CD14-positive monocyte (primary cell): ENCODE data around the gene HS3ST6. TPM values are rescaled to one million over a fixed set of nuclear protein-coding genes. Genes with fewer than 3 reads are reported as not detected.
"Not testable (repeated sequence)": the region's sequence is repeated elsewhere in the genome, so short reads cannot be mapped to it uniquely, and the experiment has no call there.

Source experiments
- DNase-seq, 3 donors: peaks; one replicate each; pipeline ENCODE4 v3.0.0-alpha.2; 2011 to 2022
- H2AFZ ChIP-seq: 2 replicates; pipeline ENCODE4 v1.6.0; 2012; ENCODE audit warnings: mild to moderate bottlenecking, low read depth, low read length, inconsistent platforms; ENCODE audit not compliant: insufficient read depth, poor library complexity, severe bottlenecking
- H3K27ac ChIP-seq, 2 donors: 1 replicate in 1 of 2; 2 replicates in 1 of 2; pipeline ENCODE4 v1.5.1; 2012 to 2013; ENCODE audit warnings: low read length in 2 of 2, control low read depth in 1 of 2, inconsistent platforms in 1 of 2, low read depth in 1 of 2, mild to moderate bottlenecking in 1 of 2
- H3K27me3 ChIP-seq, 2 donors: one replicate each; pipeline versions ENCODE4 v1.6.0 to v1.6.1; 2011 to 2013; ENCODE audit warnings: low read length in 2 of 2; ENCODE audit not compliant: control insufficient read depth in 2 of 2, insufficient read depth in 2 of 2
- H3K36me3 ChIP-seq, 2 donors: replicated peaks in 1 of 2; 1 replicate in 1 of 2; 2 replicates in 1 of 2; pipeline versions ENCODE4 v1.5.1 to v1.6.1; 2012 to 2013; ENCODE audit warnings: low read length in 2 of 2, control low read depth in 1 of 2, inconsistent platforms in 1 of 2, mild to moderate bottlenecking in 1 of 2; ENCODE audit not compliant: insufficient read depth in 2 of 2, control insufficient read depth in 1 of 2
- H3K4me1 ChIP-seq, 2 donors: 1 replicate in 1 of 2; 2 replicates in 1 of 2; pipeline versions ENCODE4 v1.5.1 to v1.6.1; 2012 to 2013; ENCODE audit warnings: low read length in 2 of 2, control low read depth in 1 of 2, inconsistent platforms in 1 of 2, mild to moderate bottlenecking in 1 of 2, moderate library complexity in 1 of 2; ENCODE audit not compliant: insufficient read depth in 2 of 2, control insufficient read depth in 1 of 2
- H3K4me2 ChIP-seq: replicated peaks from 2 replicates; pipeline ENCODE3; 2012; ENCODE audit warnings: low read length, moderate library complexity, mild to moderate bottlenecking; ENCODE audit not compliant: poor library complexity, severe bottlenecking; ENCODE audit errors: extremely low read depth
- H3K4me3 ChIP-seq, 3 experiments: fragments of 200-600 bp in 1 of 3; sonication (generic) in 1 of 3; replicated peaks in 1 of 3; 1 replicate in 2 of 3; 2 replicates in 1 of 3; pipeline ENCODE4 v1.5.1; 2011 to 2013; ENCODE audit warnings: low read length in 3 of 3, mild to moderate bottlenecking in 3 of 3, control low read depth in 2 of 3, low read depth in 2 of 3, inconsistent platforms in 1 of 3, moderate library complexity in 1 of 3
- H3K79me2 ChIP-seq: 2 replicates; pipeline ENCODE4 v1.6.0; 2012; ENCODE audit warnings: mild to moderate bottlenecking, control low read depth, inconsistent platforms, low read length, moderate library complexity; ENCODE audit not compliant: insufficient read depth
- H3K9ac ChIP-seq: 2 replicates; pipeline ENCODE4 v1.6.0; 2017; ENCODE audit warnings: low read length, mild to moderate bottlenecking; ENCODE audit not compliant: insufficient read depth, poor library complexity, severe bottlenecking
- H3K9me3 ChIP-seq, 2 donors: replicated peaks in 1 of 2; 1 replicate in 1 of 2; 2 replicates in 1 of 2; pipeline versions ENCODE4 v1.5.1 to v1.6.1; 2012 to 2013; ENCODE audit warnings: low read length in 2 of 2, control low read depth in 1 of 2; ENCODE audit not compliant: control insufficient read depth in 1 of 2, insufficient read depth in 1 of 2
- H4K20me1 ChIP-seq: 2 replicates; pipeline ENCODE4 v1.6.0; 2012; ENCODE audit warnings: mild to moderate bottlenecking, low read length, control low read depth, moderate library complexity; ENCODE audit not compliant: insufficient read depth
- H3K27ac Mint-ChIP-seq, 7 donors: one replicate each; pipeline ENCODE4 v1.8.0; 2020; ENCODE audit warnings: mild to moderate bottlenecking in 7 of 7, mixed read lengths in 7 of 7, moderate library complexity in 6 of 7, inconsistent platforms in 2 of 7
- H3K27me3 Mint-ChIP-seq, 3 donors: one replicate each; pipeline ENCODE4 v1.8.0; 2021 to 2022; ENCODE audit warnings: low read depth in 3 of 3, mild to moderate bottlenecking in 3 of 3, mixed read lengths in 3 of 3, moderate library complexity in 3 of 3, inconsistent platforms in 1 of 3
- H3K36me3 Mint-ChIP-seq, 2 donors: one replicate each; pipeline ENCODE4 v1.8.0; 2020; ENCODE audit warnings: mixed read lengths in 2 of 2, inconsistent platforms in 1 of 2, mild to moderate bottlenecking in 1 of 2
- H3K4me1 Mint-ChIP-seq: one replicate; pipeline ENCODE4 v1.8.0; 2020; ENCODE audit warnings: mild to moderate bottlenecking, mixed read lengths
- H3K4me3 Mint-ChIP-seq, 2 donors: one replicate each; pipeline ENCODE4 v1.8.0; 2020; ENCODE audit warnings: mild to moderate bottlenecking in 2 of 2, mixed read lengths in 2 of 2, moderate library complexity in 1 of 2
- H3K9me3 Mint-ChIP-seq, 7 donors: one replicate each; pipeline ENCODE4 v1.8.0; 2020 to 2022; ENCODE audit warnings: mixed read lengths in 7 of 7, mild to moderate bottlenecking in 6 of 7, moderate library complexity in 6 of 7, inconsistent platforms in 2 of 7
- CTCF ChIP-seq: fragments of 200-600 bp; IDR thresholded peaks from one replicate; pipeline ENCODE4 v1.8.0; 2022; ENCODE audit warnings: antibody characterized with exemption, mild to moderate bottlenecking
- WGBS: methylation state at CpG from one replicate; pipeline ENCODE4 v1.1.5; 2013; ENCODE audit warnings: missing lambda C conversion rate; ENCODE audit not compliant: insufficient coverage; 5-methylcytosine and 5-hydroxymethylcytosine counted together
- intact Hi-C, 2 donors: fragments of 100-400 bp; cut with micrococcal nuclease; formaldehyde crosslinking; loops; one replicate each; pipeline versions ENCODE4 v1.15.0 to v1.15.1; 2023
- polyA plus RNA-seq, 3 donors: library from polyadenylated mRNA; depleted of rRNA in 1 of 3; unstranded in 2 of 3; stranded (reverse) in 1 of 3; fragments of 300-500 nt in 2 of 3; fragments of >200 nt in 1 of 3; fragmentation: Illumina TruSeq in 2 of 3; gene quantifications; 1 replicate in 2 of 3; 2 replicates in 1 of 3; pipeline ENCODE4 v1.2.3, GENCODE V29; 2012 to 2021

HS3ST6 gene
- polyA plus RNA-seq, 3 donors: not detected

GRCh38 chr16:1963806-1964505 is 45.7 kb upstream of the HS3ST6 start:
- WGBS: 13% methylated on average over 27 of the region's 44 CpGs
- H3K79me2 ChIP-seq: peaks cover 52% of the 10 kb centered on the region
- H3K9ac ChIP-seq: peak overlapping the region; percentile 95
- H3K36me3 ChIP-seq: peaks cover 21% of the 10 kb centered on the region in 2 donors
- peak overlapping the region; percentile 89 to 94 for H3K4me3 Mint-ChIP-seq
- H2AFZ ChIP-seq: peak overlapping the region; percentile 75
- peaks cover 36 to 48% of the 10 kb centered on the region in 2 donors for H3K4me1 ChIP-seq
- H3K27me3 ChIP-seq: no peaks in the 10 kb centered on the region
- H3K9me3 Mint-ChIP-seq: peaks cover 0 to under 1% (median 0%) of the 10 kb centered on the region in 7 donors
- peaks cover 35% of the 10 kb centered on the region for H4K20me1 ChIP-seq
- peak overlapping the region; percentile 93 for H3K27ac ChIP-seq
- H3K4me3 ChIP-seq: peak overlapping the region; percentile 55 to 91 (median 82)
- intact Hi-C loops: no loop called here
- H3K27ac Mint-ChIP-seq: peak overlapping the region; percentile 79 to 95 (median 93)
- H3K9me3 ChIP-seq: no peaks in the 10 kb centered on the region
- peaks cover 41% of the 10 kb centered on the region for H3K4me1 Mint-ChIP-seq
- no peak for TF ChIP-seq CTCF
- DNase-seq: no peak
- H3K4me2 ChIP-seq: peak overlapping the region; percentile 84
- peaks cover 24 to 30% of the 10 kb centered on the region in 2 donors for H3K36me3 Mint-ChIP-seq
- peaks cover 0 to 2% (median 2%) of the 10 kb centered on the region in 3 donors for H3K27me3 Mint-ChIP-seq

GRCh38 chr16:1962161-1963153 is 44.2 kb upstream of the HS3ST6 start:
- Histone ChIP-seq H3K4me1 (peaks cover 39 to 53% of the 10 kb centered on the region in 2 donors), H3K36me3 (peaks cover 21% of the 10 kb centered on the region in 2 donors), H3K79me2 (peaks cover 52% of the 10 kb centered on the region), H4K20me1 (peaks cover 35% of the 10 kb centered on the region)
- 85% methylated on average over 26 of the region's 37 CpGs for whole genome bisulfite sequencing
- H3K9me3 ChIP-seq, H3K27me3 ChIP-seq, H2AFZ ChIP-seq, DNase-seq, H3K4me3 ChIP-seq, H3K9ac ChIP-seq, H3K4me2 ChIP-seq, H3K9me3 Mint-ChIP-seq, H3K27ac ChIP-seq, intact Hi-C loops: not testable (repeated sequence)
- H3K27me3 Mint-ChIP-seq: peaks cover under 1 to 14% (median 11%) of the 10 kb centered on the region in 3 donors
- H3K4me3 Mint-ChIP-seq: peak overlapping the region in 1 of 2 donors; percentile 66
- H3K27ac Mint-ChIP-seq: peak overlapping the region in 2 of 7 donors; percentile 66 to 71
- peaks cover 45% of the 10 kb centered on the region for H3K4me1 Mint-ChIP-seq
- H3K36me3 Mint-ChIP-seq: peaks cover 24 to 30% of the 10 kb centered on the region in 2 donors
